Placental pericyte (primary cell): Measurements from ENCODE around the gene ACSM4. TPM values are rescaled to one million over a fixed set of nuclear protein-coding genes. Genes with fewer than 3 reads are reported as not detected.

ENCODE experiments used
- total RNA-seq: library from RNA; depleted of rRNA; stranded (reverse); fragments of >200 nt; gene quantifications from 2 replicates; pipeline ENCODE4 v1.2.3, GENCODE V29; 2012

ACSM4 gene, protein sequence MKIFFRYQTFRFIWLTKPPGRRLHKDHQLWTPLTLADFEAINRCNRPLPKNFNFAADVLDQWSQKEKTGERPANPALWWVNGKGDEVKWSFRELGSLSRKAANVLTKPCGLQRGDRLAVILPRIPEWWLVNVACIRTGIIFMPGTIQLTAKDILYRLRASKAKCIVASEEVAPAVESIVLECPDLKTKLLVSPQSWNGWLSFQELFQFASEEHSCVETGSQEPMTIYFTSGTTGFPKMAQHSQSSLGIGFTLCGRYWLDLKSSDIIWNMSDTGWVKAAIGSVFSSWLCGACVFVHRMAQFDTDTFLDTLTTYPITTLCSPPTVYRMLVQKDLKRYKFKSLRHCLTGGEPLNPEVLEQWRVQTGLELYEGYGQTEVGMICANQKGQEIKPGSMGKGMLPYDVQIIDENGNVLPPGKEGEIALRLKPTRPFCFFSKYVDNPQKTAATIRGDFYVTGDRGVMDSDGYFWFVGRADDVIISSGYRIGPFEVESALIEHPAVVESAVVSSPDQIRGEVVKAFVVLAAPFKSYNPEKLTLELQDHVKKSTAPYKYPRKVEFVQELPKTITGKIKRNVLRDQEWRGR
- not detected in 2 replicates for total RNA-seq

DNA sequence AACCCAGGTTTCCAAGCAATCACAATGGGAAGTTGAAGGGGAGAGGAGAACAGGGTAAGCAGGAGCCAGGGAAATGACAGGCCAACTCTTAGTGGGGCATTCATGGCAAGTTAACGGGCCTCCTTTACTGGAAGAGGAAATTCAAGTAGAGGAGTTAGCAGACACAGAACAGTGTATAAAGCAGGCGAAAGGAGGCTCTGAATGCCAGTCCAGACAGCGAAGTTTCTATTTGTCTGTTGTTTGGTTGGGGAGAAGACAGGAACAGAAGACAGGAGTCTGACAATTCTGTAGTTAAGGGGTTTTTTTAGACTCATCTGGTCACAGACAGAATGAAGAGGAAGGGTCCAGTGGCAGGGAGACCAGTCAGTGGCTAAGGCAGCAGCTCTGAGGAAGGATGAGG is at the start of gene ACSM4:
TSS of gene ACSM4 (plus strand) at position 301 of the 400 bp plus-strand sequence. CDS start 260 bp downstream, outside the sequence.

Other genes starting within 250 kb of the ACSM4 start
- 40.7 and 172 TPM in 2 replicates for gene C1S, start 243.4 kb upstream of the ACSM4 start, total RNA-seq
- gene C1R, start 211.6 kb upstream of the ACSM4 start, total RNA-seq, result 23.2 and 300 TPM in 2 replicates
- 15.0 and 34.6 TPM in 2 replicates for gene C1RL, start 194.9 kb upstream of the ACSM4 start, total RNA-seq
- not detected in 2 replicates for gene RBP5, start 175.2 kb upstream of the ACSM4 start, total RNA-seq
- gene CLSTN3, start 173.7 kb upstream of the ACSM4 start, total RNA-seq, result 6.4 and 12.9 TPM in 2 replicates
- 23.2 and 31.1 TPM in 2 replicates for gene PEX5, start 114.4 kb upstream of the ACSM4 start, total RNA-seq
- gene CD163L1, start 140.1 kb downstream of the ACSM4 start, total RNA-seq, result 2.4 and 7.4 TPM in 2 replicates
- 0.43 TPM in 1 of 2 replicates, not detected in the other for gene CD163, start 199.7 kb downstream of the ACSM4 start, total RNA-seq